GM12878 (cell line): Measurements from ENCODE around the gene HHAT. TPM values are rescaled to one million over a fixed set of nuclear protein-coding genes. Genes with fewer than 3 reads are reported as not detected.

Experiments used
- ATF3 ChIP-seq: IDR thresholded peaks from 2 replicates; pipeline ENCODE4 v1.6.1; 2011; ENCODE audit warnings: low read depth, mild to moderate bottlenecking, low read length, moderate library complexity, borderline replicate concordance; ENCODE audit errors: extremely low read depth
- BRCA1 ChIP-seq: IDR thresholded peaks from 2 replicates; pipeline ENCODE4 v1.6.1; 2011; ENCODE audit warnings: low read depth, low read length, improper control_type of control experiment
- GATAD2B ChIP-seq: fragments of 450-650 bp; conservative IDR thresholded peaks from 2 replicates; pipeline ENCODE4 v1.6.1; 2017; ENCODE audit warnings: low read depth, mild to moderate bottlenecking, moderate library complexity
- HDAC6 ChIP-seq: fragments of 200-600 bp; sonication (generic); IDR thresholded peaks from one replicate; pipeline ENCODE4 v1.8.0; 2017; ENCODE audit warnings: antibody characterized with exemption; ENCODE audit not compliant: unreplicated experiment
- IRF4 ChIP-seq: IDR thresholded peaks from 2 replicates; pipeline ENCODE4 v1.6.1; 2011; ENCODE audit warnings: low read depth, low read length
- NRF1 ChIP-seq: conservative IDR thresholded peaks from 2 replicates; pipeline ENCODE4 v1.6.1; 2011; ENCODE audit warnings: mild to moderate bottlenecking, low read depth, low read length, improper control_type of control experiment
- POU2F2 ChIP-seq: IDR thresholded peaks from 3 replicates; pipeline ENCODE4 v1.6.1; 2011; ENCODE audit warnings: low read depth, mild to moderate bottlenecking, low read length, borderline replicate concordance
- SPI1 ChIP-seq: IDR thresholded peaks from 2 replicates; pipeline ENCODE4 v1.6.1; 2011; ENCODE audit warnings: low read depth, mild to moderate bottlenecking, low read length, moderate library complexity, borderline replicate concordance; ENCODE audit not compliant: insufficient read depth
- SUPT20H ChIP-seq: IDR thresholded peaks from 2 replicates; pipeline ENCODE4 v1.6.1; 2011; ENCODE audit warnings: low read depth, mild to moderate bottlenecking, low read length, moderate library complexity, borderline replicate concordance; ENCODE audit not compliant: control insufficient read depth
- TAF1 ChIP-seq: IDR thresholded peaks from 2 replicates; pipeline ENCODE4 v1.6.1; 2011; ENCODE audit warnings: mild to moderate bottlenecking, low read depth, low read length, borderline replicate concordance
- TCF12 ChIP-seq: IDR thresholded peaks from 2 replicates; pipeline ENCODE4 v1.6.1; 2011; ENCODE audit warnings: low read depth, mild to moderate bottlenecking, low read length
- polyA plus RNA-seq, 11 experiments: library from polyadenylated mRNA; depleted of rRNA in 4 of 11; unstranded in 6 of 11; stranded (reverse) in 5 of 11; fragments of >200 nt; fragmentation: Nextera tagmentation in 4 of 11; fragmentation: Illumina TruSeq in 1 of 11; extraction: Ambion mirVana in 4 of 11; extraction: Trizol in 1 of 11; gene quantifications; 1 replicate in 1 of 11; 2 replicates in 10 of 11; pipeline versions ENCODE4 v1.2.1 to v1.2.3, GENCODE V29; 2011 to 2016; ENCODE audit warnings: inconsistent platforms in 2 of 11, missing spikeins in 2 of 11, low read depth in 1 of 11
- total RNA-seq, 4 experiments: library from RNA; depleted of rRNA in 3 of 4; stranded (reverse); fragments of >200 nt in 3 of 4; fragmentation: Illumina TruSeq in 1 of 4; extraction: Trizol in 1 of 4; gene quantifications; 2 replicates each; pipeline versions ENCODE4 v1.2.1 to v1.2.3, GENCODE V29; 2013 to 2021
- TF ChIP-seq, protein P1 (sequence below): fragments of 450-650 bp; formaldehyde crosslinking; IDR thresholded peaks from 2 replicates; pipeline ENCODE4 v1.5.0; 2022; ENCODE audit warnings: mild to moderate bottlenecking, missing genetic modification characterization
- TF ChIP-seq, protein P2 (sequence below): fragments of 450-650 bp; IDR thresholded peaks from 2 replicates; pipeline ENCODE4 v1.6.1; 2017; ENCODE audit warnings: mild to moderate bottlenecking, low read depth, inconsistent platforms; ENCODE audit not compliant: poor library complexity, severe bottlenecking
- TF ChIP-seq, protein P3 (sequence below): IDR thresholded peaks from 2 replicates; pipeline ENCODE4 v1.6.1; 2012; ENCODE audit warnings: low read depth, low read length, improper control_type of control experiment
- TF ChIP-seq, protein P4 (sequence below): IDR thresholded peaks from 2 replicates; pipeline ENCODE4 v1.6.1; 2011; ENCODE audit warnings: low read depth, low read length, improper control_type of control experiment, borderline replicate concordance
- TF ChIP-seq, protein P5 (sequence below): fragments of 450-650 bp; formaldehyde crosslinking; IDR thresholded peaks from 2 replicates; pipeline ENCODE4 v1.4.0; 2022; ENCODE audit warnings: mild to moderate bottlenecking, moderate library complexity

Gene HHAT
- total and polyA plus RNA-seq, 10 of the 15 experiments (the other 5 are each of a cell fraction or from before 2014, with no cell fraction given), result 1.2 to 37.6 (median 2.6) TPM

- TF ChIP-seq, protein P1, sequence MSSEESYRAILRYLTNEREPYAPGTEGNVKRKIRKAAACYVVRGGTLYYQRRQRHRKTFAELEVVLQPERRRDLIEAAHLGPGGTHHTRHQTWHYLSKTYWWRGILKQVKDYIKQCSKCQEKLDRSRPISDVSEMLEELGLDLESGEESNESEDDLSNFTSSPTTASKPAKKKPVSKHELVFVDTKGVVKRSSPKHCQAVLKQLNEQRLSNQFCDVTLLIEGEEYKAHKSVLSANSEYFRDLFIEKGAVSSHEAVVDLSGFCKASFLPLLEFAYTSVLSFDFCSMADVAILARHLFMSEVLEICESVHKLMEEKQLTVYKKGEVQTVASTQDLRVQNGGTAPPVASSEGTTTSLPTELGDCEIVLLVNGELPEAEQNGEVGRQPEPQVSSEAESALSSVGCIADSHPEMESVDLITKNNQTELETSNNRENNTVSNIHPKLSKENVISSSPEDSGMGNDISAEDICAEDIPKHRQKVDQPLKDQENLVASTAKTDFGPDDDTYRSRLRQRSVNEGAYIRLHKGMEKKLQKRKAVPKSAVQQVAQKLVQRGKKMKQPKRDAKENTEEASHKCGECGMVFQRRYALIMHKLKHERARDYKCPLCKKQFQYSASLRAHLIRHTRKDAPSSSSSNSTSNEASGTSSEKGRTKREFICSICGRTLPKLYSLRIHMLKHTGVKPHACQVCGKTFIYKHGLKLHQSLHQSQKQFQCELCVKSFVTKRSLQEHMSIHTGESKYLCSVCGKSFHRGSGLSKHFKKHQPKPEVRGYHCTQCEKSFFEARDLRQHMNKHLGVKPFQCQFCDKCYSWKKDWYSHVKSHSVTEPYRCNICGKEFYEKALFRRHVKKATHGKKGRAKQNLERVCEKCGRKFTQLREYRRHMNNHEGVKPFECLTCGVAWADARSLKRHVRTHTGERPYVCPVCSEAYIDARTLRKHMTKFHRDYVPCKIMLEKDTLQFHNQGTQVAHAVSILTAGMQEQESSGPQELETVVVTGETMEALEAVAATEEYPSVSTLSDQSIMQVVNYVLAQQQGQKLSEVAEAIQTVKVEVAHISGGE (CRISPR knock-in tag), result no peak
- TF ChIP-seq SPI1 (no peak), TAF1 (no peak), SUPT20H (no peak), TCF12 (no peak), NRF1 (no peak), POU2F2 (no peak), HDAC6 (no peak), GATAD2B (0 out of 2 replicates have a peak, but pooled peaks have one; percentile 40), IRF4 (no peak), BRCA1 (no peak), ATF3 (no peak)
- TF ChIP-seq, protein P2, sequence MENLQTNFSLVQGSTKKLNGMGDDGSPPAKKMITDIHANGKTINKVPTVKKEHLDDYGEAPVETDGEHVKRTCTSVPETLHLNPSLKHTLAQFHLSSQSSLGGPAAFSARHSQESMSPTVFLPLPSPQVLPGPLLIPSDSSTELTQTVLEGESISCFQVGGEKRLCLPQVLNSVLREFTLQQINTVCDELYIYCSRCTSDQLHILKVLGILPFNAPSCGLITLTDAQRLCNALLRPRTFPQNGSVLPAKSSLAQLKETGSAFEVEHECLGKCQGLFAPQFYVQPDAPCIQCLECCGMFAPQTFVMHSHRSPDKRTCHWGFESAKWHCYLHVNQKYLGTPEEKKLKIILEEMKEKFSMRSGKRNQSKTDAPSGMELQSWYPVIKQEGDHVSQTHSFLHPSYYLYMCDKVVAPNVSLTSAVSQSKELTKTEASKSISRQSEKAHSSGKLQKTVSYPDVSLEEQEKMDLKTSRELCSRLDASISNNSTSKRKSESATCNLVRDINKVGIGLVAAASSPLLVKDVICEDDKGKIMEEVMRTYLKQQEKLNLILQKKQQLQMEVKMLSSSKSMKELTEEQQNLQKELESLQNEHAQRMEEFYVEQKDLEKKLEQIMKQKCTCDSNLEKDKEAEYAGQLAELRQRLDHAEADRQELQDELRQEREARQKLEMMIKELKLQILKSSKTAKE, result peak; percentile 81
- TF ChIP-seq, protein P3, sequence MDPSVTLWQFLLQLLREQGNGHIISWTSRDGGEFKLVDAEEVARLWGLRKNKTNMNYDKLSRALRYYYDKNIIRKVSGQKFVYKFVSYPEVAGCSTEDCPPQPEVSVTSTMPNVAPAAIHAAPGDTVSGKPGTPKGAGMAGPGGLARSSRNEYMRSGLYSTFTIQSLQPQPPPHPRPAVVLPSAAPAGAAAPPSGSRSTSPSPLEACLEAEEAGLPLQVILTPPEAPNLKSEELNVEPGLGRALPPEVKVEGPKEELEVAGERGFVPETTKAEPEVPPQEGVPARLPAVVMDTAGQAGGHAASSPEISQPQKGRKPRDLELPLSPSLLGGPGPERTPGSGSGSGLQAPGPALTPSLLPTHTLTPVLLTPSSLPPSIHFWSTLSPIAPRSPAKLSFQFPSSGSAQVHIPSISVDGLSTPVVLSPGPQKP, result no peak
- TF ChIP-seq, protein P4, sequence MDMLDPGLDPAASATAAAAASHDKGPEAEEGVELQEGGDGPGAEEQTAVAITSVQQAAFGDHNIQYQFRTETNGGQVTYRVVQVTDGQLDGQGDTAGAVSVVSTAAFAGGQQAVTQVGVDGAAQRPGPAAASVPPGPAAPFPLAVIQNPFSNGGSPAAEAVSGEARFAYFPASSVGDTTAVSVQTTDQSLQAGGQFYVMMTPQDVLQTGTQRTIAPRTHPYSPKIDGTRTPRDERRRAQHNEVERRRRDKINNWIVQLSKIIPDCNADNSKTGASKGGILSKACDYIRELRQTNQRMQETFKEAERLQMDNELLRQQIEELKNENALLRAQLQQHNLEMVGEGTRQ, result no peak
- TF ChIP-seq, protein P5, sequence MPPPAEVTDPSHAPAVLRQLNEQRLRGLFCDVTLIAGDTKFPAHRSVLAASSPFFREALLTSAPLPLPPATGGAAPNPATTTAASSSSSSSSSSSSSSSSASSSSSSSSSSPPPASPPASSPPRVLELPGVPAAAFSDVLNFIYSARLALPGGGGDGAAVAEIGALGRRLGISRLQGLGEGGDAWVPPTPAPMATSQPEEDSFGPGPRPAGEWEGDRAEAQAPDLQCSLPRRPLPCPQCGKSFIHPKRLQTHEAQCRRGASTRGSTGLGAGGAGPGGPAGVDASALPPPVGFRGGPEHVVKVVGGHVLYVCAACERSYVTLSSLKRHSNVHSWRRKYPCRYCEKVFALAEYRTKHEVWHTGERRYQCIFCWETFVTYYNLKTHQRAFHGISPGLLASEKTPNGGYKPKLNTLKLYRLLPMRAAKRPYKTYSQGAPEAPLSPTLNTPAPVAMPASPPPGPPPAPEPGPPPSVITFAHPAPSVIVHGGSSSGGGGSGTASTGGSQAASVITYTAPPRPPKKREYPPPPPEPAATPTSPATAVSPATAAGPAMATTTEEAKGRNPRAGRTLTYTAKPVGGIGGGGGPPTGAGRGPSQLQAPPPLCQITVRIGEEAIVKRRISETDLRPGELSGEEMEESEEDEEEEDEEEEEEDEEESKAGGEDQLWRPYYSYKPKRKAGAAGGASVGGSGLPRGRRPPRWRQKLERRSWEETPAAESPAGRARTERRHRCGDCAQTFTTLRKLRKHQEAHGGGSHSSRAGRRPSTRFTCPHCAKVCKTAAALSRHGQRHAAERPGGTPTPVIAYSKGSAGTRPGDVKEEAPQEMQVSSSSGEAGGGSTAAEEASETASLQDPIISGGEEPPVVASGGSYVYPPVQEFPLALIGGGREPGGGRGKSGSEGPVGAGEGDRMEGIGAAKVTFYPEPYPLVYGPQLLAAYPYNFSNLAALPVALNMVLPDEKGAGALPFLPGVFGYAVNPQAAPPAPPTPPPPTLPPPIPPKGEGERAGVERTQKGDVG (CRISPR knock-in tag), result no peak
Observed at GRCh38 chr1:210397252-210397651, 68.5 kb downstream of the HHAT start (continued).
